HG02943 (cell line): ENCODE data around the gene C1orf50.
"Not testable (repeated sequence)": the region's sequence is repeated elsewhere in the genome, so short reads cannot be mapped to it uniquely, and the experiment has no call there.

Experiments used
- ATAC-seq: cut with Tn5 transposase; IDR thresholded peaks from one replicate; pipeline ENCODE4 v1.9.1; 2021; ENCODE audit warnings: mild to moderate bottlenecking, low read depth, moderate library complexity; ENCODE audit not compliant: unreplicated experiment

Gene C1orf50

GRCh38 chr1:42739753-42740700 is 27.0 kb upstream of the C1orf50 start, which contains the start of gene CLDN19:
TSS of gene CLDN19 (minus strand) at chr1:42740236. CDS start at chr1:42740063, 173 bp downstream.
- ATAC-seq, result no peak

DNA sequence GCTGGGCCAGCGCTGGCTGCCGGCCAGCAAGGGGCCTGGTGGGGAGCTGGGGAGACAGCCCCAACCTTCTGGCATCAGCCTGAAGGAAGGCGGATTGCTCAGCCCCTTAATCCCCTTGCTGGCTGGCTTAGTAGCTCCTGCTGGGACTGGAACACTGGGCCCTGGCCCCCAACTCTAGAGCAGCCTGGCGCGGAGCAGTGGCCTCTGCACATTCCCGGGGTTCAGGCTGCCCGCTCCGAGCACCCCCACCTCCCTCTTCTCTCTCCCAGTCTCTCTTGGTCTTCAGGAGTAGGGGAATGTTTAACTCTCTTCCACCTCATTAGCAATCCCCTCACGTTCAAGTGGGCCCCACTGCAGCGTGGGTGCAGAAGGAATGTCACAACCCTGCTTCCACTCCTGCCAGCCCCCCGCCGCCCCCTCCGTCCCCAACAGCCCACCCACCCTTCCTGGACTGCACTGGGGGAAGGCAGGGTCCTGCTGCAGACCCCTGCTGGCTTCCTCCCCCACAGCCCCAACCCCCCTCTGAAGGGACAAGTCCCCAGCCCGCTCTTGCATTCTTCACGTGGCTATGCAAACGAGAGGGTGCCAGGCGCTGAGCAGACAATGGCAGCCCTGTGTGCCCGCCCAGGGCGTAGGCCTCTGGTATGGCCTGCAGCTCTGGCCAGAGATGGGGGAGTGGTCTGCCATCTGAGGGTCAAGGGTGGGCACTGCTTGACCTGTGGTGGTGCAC is 26.0 kb upstream of the C1orf50 start:
- no peak for ATAC-seq

- ATAC-seq, result no peak
These were observed 25.3 kb upstream of the C1orf50 start for GRCh38 chr1:42741706-42742105.

GRCh38 chr1:42742141-42742540 is 24.9 kb upstream of the C1orf50 start:
- ATAC-seq, result no peak

GRCh38 chr1:42742617-42743316 is 24.3 kb upstream of the C1orf50 start:
- ATAC-seq, result no peak

DNA sequence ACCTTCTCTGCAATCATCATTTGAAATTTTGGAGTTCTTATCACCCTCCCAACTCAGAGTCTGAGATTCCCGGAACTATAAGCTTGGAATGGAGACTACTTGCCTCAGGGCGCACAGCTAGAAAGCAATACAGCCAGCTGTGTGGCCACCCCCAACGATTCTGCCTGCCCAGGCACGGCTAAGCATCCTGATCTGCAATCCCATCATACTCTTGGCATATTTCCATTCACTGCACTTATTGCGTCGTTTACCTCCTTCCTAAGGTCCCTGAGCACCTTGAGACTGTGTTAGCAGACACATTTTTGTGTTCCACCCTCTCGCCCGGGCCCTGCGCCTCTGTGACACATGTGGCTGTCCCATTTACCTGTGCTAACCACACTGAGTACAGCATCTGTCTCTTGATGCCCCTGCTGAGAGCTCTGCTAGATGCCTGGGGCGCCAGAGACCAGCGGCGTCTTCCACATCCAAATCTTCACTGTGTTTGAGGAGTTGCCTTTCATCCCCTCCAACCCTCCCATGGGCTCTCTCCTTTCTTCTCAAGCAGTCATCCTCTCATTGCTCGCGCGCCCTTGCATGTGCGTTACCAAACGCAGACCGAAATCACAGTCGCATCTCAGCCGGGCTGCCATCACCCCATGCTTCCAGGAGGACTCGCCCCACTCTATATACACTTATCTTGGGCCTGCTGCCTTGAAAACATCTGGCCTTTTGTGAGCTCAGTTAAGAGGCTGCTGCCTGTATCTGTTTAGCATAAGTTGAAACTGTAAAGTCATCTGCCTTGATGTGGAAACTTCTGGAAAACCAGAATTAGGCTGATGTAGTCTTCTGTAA is 23.5 kb upstream of the C1orf50 start:
- ATAC-seq, result no peak

GRCh38 chr1:42744148-42744413 is 23.0 kb upstream of the C1orf50 start:
- no peak for ATAC-seq

DNA sequence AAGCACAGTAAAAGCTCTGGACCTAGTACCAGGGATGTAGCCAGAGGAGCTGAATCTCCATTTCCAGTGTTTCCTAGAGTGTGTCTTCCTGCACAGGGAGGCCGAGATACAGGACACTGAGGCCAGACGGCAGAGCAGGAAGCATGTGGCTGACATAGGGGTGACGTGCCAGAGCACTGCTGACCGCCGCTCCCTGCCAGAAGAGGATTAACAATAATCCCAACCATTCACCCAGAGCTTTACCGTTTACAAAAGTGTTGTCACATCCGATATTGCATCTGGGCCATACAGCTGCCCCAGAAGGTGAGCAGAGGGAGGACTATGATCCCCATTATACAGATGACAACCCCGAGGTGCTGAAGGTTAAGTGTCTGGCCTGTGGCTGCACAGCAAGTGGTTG is 21.2 kb upstream of the C1orf50 start:
- no peak for ATAC-seq

DNA sequence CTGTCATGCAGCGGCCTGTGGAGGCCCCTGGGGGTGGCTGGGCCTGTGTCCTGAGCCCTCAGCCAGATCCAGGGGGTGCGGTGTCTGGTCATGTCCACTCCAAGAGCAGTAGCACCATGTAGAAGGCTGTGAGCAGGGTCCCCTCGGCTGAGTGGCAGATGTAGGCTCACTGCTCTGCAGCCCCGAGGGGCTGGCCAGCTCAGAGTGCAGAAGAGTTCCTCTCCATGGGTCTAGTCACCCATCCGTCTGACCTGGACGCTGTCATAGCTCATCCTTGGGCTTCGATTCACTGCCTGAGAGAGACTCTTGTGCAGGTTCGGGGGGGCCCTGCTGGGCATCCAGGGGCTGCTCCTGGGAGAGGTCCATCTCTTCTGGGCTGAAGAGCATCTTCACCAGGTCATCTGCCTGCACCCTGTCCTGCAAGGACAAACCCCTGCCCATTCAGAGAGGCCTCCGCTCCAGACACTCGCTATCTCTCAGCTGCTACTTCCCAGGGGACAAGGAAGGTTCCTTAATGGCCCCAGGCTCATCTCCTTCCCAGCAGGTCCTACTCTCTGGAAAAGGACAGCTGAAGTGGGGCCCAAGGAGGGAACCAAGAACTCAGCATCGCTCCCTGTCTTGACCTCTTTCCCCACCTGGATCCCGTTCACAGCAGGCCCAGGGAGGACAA is 20.5 kb upstream of the C1orf50 start:
- ATAC-seq, result no peak

DNA sequence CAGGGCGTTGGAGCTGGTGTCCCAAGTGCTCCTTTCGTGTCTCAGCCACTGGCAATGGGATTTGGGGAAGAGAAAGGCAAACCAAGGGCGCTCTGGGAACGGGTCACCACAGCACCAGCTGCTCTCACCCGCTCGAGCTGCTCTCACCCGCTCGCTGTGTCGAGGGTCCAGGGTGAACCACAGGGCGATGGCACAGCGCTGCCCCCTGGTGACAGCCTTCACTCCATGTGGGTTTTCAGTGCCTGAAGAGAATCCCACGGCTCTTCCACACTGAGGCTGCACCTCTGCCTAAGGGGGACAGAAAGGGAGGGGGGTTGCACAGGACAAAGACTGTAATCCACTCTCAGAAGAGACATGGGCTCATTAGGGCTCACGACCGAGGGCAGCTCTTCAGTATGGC is 19.9 kb upstream of the C1orf50 start:
- no peak for ATAC-seq

- no peak for ATAC-seq
These were observed 19.0 kb upstream of the C1orf50 start for GRCh38 chr1:42748021-42748420.

- no peak for ATAC-seq
These were observed 18.3 kb upstream of the C1orf50 start for GRCh38 chr1:42748461-42749410.

GRCh38 chr1:42750041-42750440 is 17.0 kb upstream of the C1orf50 start:
- ATAC-seq, result no peak

DNA sequence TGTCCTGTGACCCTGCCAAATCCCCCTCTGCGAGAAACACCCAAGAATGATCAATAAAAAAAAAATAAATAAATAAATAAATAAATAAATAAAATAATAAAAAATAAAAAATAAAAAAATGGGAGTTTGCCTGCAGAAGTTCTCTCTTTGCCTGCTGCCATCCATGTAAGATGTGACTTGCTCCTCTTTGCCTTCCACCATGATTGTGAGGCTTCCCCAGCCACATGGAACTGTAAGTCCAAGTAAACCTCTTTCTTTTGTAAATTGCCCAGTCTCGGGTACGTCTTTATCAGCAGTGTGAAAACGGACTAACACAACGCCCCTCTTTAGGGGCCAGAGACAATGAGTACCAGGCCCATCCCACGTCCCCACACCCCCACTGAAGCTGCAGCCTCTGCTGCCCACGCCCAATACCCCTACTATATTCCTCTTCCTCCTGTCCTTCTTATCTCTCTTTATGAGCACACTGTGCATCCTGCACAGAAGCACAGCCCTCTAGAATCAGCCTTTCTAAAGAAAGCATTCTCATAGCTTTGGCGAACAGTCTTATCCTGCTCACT is 15.5 kb upstream of the C1orf50 start:
- not testable (repeated sequence) for ATAC-seq

DNA sequence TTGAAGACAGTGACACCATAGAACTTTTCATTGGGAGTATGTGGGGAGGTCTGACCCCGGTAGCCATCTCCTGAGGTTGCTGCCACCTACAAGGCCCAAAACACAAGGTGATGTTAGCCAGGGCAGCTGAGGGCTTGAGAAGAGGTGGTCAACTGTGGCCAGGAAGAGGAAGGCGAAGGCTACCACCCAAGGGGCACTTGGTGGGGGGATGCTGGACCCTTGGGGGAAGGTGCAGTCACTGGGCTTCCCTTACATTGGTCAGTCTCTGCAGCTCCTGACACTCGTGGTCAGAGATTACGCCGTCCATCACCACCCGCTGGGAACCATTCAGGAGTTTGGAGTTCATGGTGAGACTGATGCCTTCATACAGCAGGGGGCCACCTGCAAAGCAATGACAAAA is 14.8 kb upstream of the C1orf50 start:
- no peak for ATAC-seq

DNA sequence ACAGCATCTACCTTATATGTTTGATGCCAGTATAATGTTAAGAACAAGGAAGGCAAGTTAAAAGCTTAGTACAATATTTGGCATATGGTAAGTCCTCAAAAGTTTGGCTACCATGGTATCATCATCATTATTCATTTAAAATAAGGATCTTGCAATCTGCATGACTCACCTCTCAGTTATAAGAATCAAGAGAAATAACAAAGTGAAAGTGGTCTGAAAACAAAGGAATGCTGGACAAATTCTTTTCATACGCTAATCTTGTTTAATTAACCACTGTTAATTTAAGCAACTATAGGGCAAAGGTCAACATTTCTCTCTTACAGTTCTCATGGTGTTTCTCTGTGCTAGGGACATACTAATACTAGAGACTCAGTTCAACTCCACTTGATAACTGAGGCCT is 14.0 kb upstream of the C1orf50 start:
- no peak for ATAC-seq

DNA sequence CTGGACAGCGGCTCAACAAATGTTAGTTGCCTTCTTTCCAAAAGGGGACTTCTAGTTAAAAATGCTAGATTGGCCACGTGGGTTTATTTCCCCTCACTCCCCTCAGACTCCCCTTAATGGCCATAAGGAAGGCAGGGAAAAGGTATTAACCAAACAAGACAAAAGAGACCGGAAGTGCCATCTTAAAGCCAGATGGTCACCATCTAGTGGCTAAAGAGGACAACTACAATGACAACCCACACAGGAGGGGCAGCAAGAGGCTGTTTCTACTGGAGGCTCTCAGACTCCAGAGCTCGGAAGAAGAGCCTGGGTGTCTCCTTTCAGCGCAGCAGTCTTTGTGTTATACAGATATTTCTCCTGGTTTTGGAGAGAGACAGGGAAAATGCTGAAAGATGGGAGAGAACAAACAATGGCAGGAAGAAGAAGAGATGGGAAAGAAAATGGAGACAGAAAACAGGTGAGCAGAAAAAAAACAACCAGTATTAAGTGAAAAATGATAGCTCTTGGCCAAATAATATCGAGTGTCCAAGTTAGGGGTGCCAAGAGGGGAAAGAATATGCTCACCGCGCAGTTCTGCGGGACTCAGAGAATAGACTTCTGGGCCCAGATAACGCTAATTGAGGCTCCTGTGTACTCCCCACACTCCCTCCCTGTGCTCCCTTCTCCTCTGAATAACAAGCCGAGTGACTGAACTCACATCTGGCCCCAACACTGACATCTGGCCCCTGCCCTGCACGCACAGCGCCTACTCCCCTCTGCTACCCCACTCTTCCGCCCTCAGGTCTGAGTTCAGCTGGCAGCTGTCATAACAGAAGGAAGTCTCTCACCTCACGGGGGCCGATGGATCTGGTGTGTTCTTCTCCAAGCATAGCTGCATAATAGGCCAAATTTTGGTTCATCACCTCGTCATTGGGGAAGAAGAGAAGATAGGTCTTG is 9.8 kb upstream of the C1orf50 start:
- ATAC-seq, result no peak
